Esophagus muscularis mucosa (tissue), 4 donors: Measurements from ENCODE around the gene TBC1D22A. TPM values are rescaled to one million over a fixed set of nuclear protein-coding genes. Genes with fewer than 3 reads are reported as not detected.
A peak's percentile ranks its signal among the peaks of the same experiment; 100 is the strongest.

ENCODE experiments used
- DNase-seq: peaks from one replicate; pipeline ENCODE4 v3.0.0-alpha.2; 2017; ENCODE audit errors: extremely low spot score
- H3K27ac ChIP-seq, 4 donors: fragments of 200-600 bp; sonication (generic); replicated peaks in 1 of 4; 1 replicate in 3 of 4; 2 replicates in 1 of 4; pipeline ENCODE4 v1.5.1; 2016 to 2019; ENCODE audit warnings: mild to moderate bottlenecking in 1 of 4
- H3K27me3 ChIP-seq, 4 donors: fragments of 200-600 bp; sonication (generic); one replicate each; pipeline versions ENCODE4 v1.5.1 to v1.6.0; 2016 to 2019
- H3K36me3 ChIP-seq, 4 donors: fragments of 200-600 bp; sonication (generic); one replicate each; pipeline ENCODE4 v1.5.1; 2016 to 2019
- H3K4me1 ChIP-seq, 4 donors: fragments of 200-600 bp; sonication (generic); one replicate each; pipeline ENCODE4 v1.5.1; 2016 to 2019
- H3K4me3 ChIP-seq, 4 donors: fragments of 200-600 bp; sonication (generic); 1 replicate in 2 of 4; 2 replicates in 2 of 4; pipeline ENCODE4 v1.5.1; 2016 to 2019; ENCODE audit warnings: mild to moderate bottlenecking in 4 of 4, moderate library complexity in 1 of 4
- H3K9me3 ChIP-seq, 4 donors: fragments of 200-600 bp; sonication (generic); 1 replicate in 3 of 4; 2 replicates in 1 of 4; pipeline ENCODE4 v1.5.1; 2016 to 2019
- CTCF ChIP-seq, 3 experiments: fragments of 200-600 bp in 2 of 3; fragments of 450-650 bp in 1 of 3; sonication (generic) in 2 of 3; IDR thresholded peaks; one replicate each; pipeline ENCODE4 v1.5.1; 2017 to 2019; ENCODE audit warnings: antibody characterized with exemption in 3 of 3, mild to moderate bottlenecking in 2 of 3, moderate library complexity in 1 of 3
- EP300 ChIP-seq: sonication (generic); formaldehyde crosslinking; IDR thresholded peaks from one replicate; pipeline ENCODE4 v1.6.1; 2017; ENCODE audit warnings: antibody characterized with exemption
- POLR2A ChIP-seq: fragments of 450-650 bp; IDR thresholded peaks from one replicate; pipeline ENCODE4 v1.6.1; 2017; ENCODE audit warnings: antibody characterized with exemption, moderate library complexity, mild to moderate bottlenecking, low read depth
- POLR2AphosphoS5 ChIP-seq, 2 donors: sonication (generic); formaldehyde crosslinking; IDR thresholded peaks; one replicate each; pipeline ENCODE4 v1.6.1; 2017; ENCODE audit warnings: antibody characterized with exemption in 2 of 2
- WGBS: methylation state at CpG from one replicate; pipeline ENCODE4 v1.1.5; 2018; 5-methylcytosine and 5-hydroxymethylcytosine counted together
- intact Hi-C: fragments of 100-400 bp; cut with DNase I; formaldehyde crosslinking; loops from one replicate; pipeline ENCODE4 v1.15.1; 2023
- total RNA-seq, 4 donors: library from RNA; depleted of rRNA; stranded (reverse); fragments of >200 nt; gene quantifications; one replicate each; pipeline versions ENCODE4 v1.1.0 to v1.2.1, GENCODE V29; 2016

Gene TBC1D22A
- total RNA-seq, 4 donors from 2014 or later: 15.2 to 20.7 (median 18.8) TPM

GRCh38 chr22:46735747-46736608 is 26.5 kb upstream of the TBC1D22A start:
- Histone ChIP-seq H3K9me3 (no peaks in the 10 kb centered on the region), H3K4me1 (peaks cover 78 to 84% (median 81%) of the 10 kb centered on the region in 4 donors), H3K4me3 (peak overlapping the region; percentile 74 to 99 (median 94)), H3K27ac (peak overlapping the region; percentile 67 to 97 (median 92)), H3K36me3 (peaks cover 0 to 11% (median 5%) of the 10 kb centered on the region in 4 donors), H3K27me3 (no peaks in the 10 kb centered on the region)
- no peak for DNase-seq
- TF ChIP-seq CTCF (IDR thresholded peaks at IDR 0.05) (no peak), POLR2A (no peak), EP300 (no peak), POLR2AphosphoS5 (IDR thresholded peaks at IDR 0.05) (peak; percentile 18 to 40)
- intact Hi-C loops: loop anchor here (5.0 kb wide), 1 partner anchor 159 kb away; no protein-coding TSS in a partner anchor
- 71% methylated on average over 13 of the region's 13 CpGs for WGBS

GRCh38 chr22:46736705-46737104 is 25.7 kb upstream of the TBC1D22A start:
- no peak for DNase-seq

GRCh38 chr22:46737105-46737975 is 25.1 kb upstream of the TBC1D22A start:
- intact Hi-C loops: loop anchor here (5.0 kb wide), 1 partner anchor 160 kb away; no protein-coding TSS in a partner anchor
- 9% methylated on average over 33 of the region's 53 CpGs for WGBS
- DNase-seq: no peak
- H3K9me3 ChIP-seq: no peaks in the 10 kb centered on the region
- peaks cover 65 to 82% (median 69%) of the 10 kb centered on the region in 4 donors for H3K4me1 ChIP-seq
- peak overlapping the region; percentile 74 to 99 (median 94) for H3K4me3 ChIP-seq
- H3K36me3 ChIP-seq: no peaks in the 10 kb centered on the region
- peak overlapping the region; percentile 89 to 97 (median 92) for H3K27ac ChIP-seq
- no peaks in the 10 kb centered on the region for H3K27me3 ChIP-seq
- no peak for TF ChIP-seq POLR2A

More at GRCh38 chr22:46736705-46737104, 25.7 kb upstream of the TBC1D22A start:
- Histone ChIP-seq H3K4me3 (peak overlapping the region; percentile 74 to 99 (median 94)), H3K9me3 (no peaks in the 10 kb centered on the region), H3K27me3 (no peaks in the 10 kb centered on the region), H3K27ac (peak overlapping the region; percentile 89 to 97 (median 92)), H3K36me3 (peaks cover 0 to 4% (median under 1%) of the 10 kb centered on the region in 4 donors), H3K4me1 (peaks cover 71 to 82% (median 75%) of the 10 kb centered on the region in 4 donors)
- TF ChIP-seq POLR2AphosphoS5 (IDR thresholded peaks at IDR 0.05) (no peak), CTCF (IDR thresholded peaks at IDR 0.05) (no peak), POLR2A (no peak), EP300 (no peak)
- 82% methylated on average over 8 of the region's 8 CpGs for WGBS
- intact Hi-C loops: loop anchor here (5.0 kb wide), 1 partner anchor 159 kb away; no protein-coding TSS in a partner anchor

GRCh38 chr22:46737976-46738646 is 24.3 kb upstream of the TBC1D22A start, which contains the start of gene CERK:
Gene CERK (minus strand): TSS chr22:46738252. CDS start chr22:46738148, 104 bp downstream.
- Histone ChIP-seq H3K4me1 (peaks cover 61 to 76% (median 64%) of the 10 kb centered on the region in 4 donors), H3K9me3 (no peaks in the 10 kb centered on the region), H3K27ac (peak within 1 kb of the TSS; percentile 89 to 97 (median 92)), H3K36me3 (no peaks in the 10 kb centered on the region), H3K27me3 (no peaks in the 10 kb centered on the region), H3K4me3 (peak within 1 kb of the TSS; percentile 74 to 99 (median 94))
- WGBS: 0% methylated on average over 3 of the region's 99 CpGs
- TF ChIP-seq EP300 (no peak), POLR2AphosphoS5 (IDR thresholded peaks at IDR 0.05) (peak in 1 of 2 donors; percentile 62), CTCF (IDR thresholded peaks at IDR 0.05) (no peak), POLR2A (peak; percentile 49)
- DNase-seq: peak; percentile 94
- intact Hi-C loops: loop anchor here (5.0 kb wide), 1 partner anchor 161 kb away; no protein-coding TSS in a partner anchor
